Stimulated activated naive CD8-positive, alpha-beta T cell treated with anti-CD3 and anti-CD28 coated beads, Interleukin-15, amount 100 ng/mL, for 72 hours (primary cell): ENCODE data around the gene INTS11.

Experiments
- ATAC-seq: fragments of 150-1000 bp; cut with Tn5 transposase; 2 replicates; pipeline ENCODE4 v1.10.0; 2021; ENCODE audit warnings: mild to moderate bottlenecking, moderate library complexity
- DNase-seq, 2 donors: peaks; one replicate each; pipeline ENCODE4 v3.0.0; 2021 to 2022
- H3K27ac Mint-ChIP-seq, 2 donors: one replicate each; pipeline ENCODE4 v1.8.0; 2022; ENCODE audit warnings: mild to moderate bottlenecking in 2 of 2, mixed read lengths in 2 of 2, moderate library complexity in 2 of 2
- H3K27me3 Mint-ChIP-seq: one replicate; pipeline ENCODE4 v1.8.0; 2022; ENCODE audit warnings: mixed read lengths
- H3K4me1 Mint-ChIP-seq: one replicate; pipeline ENCODE4 v1.8.0; 2022; ENCODE audit warnings: mild to moderate bottlenecking, mixed read lengths
- H3K4me3 Mint-ChIP-seq, 2 donors: one replicate each; pipeline ENCODE4 v1.8.0; 2022; ENCODE audit warnings: mild to moderate bottlenecking in 2 of 2, mixed read lengths in 2 of 2, moderate library complexity in 1 of 2
- H3K9me3 Mint-ChIP-seq, 2 donors: one replicate each; pipeline ENCODE4 v1.8.0; 2022; ENCODE audit warnings: mixed read lengths in 2 of 2

Gene INTS11

DNA sequence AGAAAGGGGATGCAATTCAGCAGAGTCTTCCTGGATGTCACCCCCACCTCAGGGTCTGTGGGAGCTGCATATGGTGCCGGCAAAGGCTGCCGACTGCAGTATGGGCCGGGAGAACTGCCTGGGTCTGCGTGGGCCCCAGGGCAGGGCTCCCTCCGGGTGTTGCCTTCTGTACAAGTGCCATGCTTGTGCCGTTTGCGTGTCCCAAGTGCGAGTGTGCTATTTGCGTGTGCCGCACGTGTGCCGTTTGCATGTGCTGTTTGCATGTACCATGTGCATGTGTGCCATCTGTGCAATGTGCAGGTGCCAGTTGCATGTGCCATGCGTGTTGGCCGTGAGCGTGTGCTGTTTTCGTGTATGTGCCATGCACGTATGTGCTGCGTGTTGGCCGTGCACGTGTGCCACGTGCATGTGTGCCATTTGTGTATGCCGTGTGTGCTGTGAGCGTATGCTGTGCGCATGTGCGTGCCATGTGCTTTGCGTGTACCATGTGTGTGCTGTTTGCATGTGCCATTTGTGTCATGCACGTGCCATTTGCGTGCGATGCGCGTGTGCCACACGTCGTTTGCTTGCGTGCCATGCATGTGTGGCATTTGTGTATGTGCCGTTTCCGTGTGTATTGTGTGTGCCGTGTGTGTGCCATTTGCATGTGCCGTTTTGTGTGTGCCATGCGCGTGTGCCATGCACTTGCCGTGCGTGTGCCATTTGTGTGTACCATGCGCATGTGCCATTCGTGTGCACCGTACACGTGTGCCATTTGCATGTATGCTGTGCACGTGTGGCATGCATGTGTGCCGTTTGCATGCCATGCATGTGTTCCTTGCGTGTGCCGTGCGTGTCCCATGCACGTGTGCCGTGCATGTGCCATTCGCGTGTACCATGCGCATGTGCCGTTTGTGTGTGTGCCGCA is 5.1 kb upstream of the INTS11 start:
- Mint-ChIP-seq H3K27ac (no peak overlapping the region), H3K27me3 (no peaks in the 10 kb centered on the region)
- no peak for ATAC-seq

GRCh38 chr1:1328254-1328653 is 3.8 kb upstream of the INTS11 start:
- DNase-seq: no peak
- H3K4me3 Mint-ChIP-seq: no peak overlapping the region
- H3K9me3 Mint-ChIP-seq: peaks cover 4 to 6% of the 10 kb centered on the region in 2 donors
- H3K4me1 Mint-ChIP-seq: peaks cover 41% of the 10 kb centered on the region
- no peak for ATAC-seq
- no peaks in the 10 kb centered on the region for H3K27me3 Mint-ChIP-seq
- H3K27ac Mint-ChIP-seq: no peak overlapping the region

More for the DNA sequence above, 5.1 kb upstream of the INTS11 start:
- Mint-ChIP-seq H3K4me3 (no peak overlapping the region), H3K9me3 (peaks cover 4 to 6% of the 10 kb centered on the region in 2 donors), H3K4me1 (peaks cover 30% of the 10 kb centered on the region)
- DNase-seq: no peak

GRCh38 chr1:1327291-1327690 is 2.8 kb upstream of the INTS11 start:
- no peaks in the 10 kb centered on the region for H3K27me3 Mint-ChIP-seq
- H3K27ac Mint-ChIP-seq: peak overlapping the region in 1 of 2 donors; percentile 67
- no peak overlapping the region for H3K4me3 Mint-ChIP-seq

DNA sequence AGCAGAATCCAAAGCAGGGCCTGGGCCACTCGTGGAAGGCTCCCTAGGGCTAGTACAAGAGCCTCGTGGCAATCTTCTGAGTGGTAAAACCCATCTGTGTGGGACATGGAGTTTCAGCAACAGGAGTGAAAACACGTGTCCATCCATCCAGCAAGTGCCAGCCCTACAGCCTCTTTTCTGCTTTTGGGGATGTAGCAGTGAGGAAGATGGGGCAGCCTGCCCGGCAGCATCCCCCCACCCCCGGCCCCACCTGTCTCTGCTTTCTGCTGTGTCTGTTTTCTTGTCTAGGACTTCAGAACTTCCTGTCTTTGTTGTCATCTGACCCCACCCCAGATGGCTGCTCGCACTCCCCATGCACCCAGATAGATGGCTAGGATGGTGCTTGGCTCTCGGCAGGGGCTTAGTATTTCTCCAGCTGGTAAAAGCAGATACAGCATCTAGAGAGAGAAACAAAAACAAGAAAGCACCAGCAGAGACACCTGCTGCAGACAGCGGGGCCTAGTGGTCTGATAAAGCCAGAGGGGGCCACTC is 1.7 kb upstream of the INTS11 start:
- Mint-ChIP-seq H3K9me3 (peaks cover 4 to 6% of the 10 kb centered on the region in 2 donors), H3K4me1 (peaks cover 62% of the 10 kb centered on the region), H3K27ac (no peak overlapping the region), H3K27me3 (no peaks in the 10 kb centered on the region), H3K4me3 (peak overlapping the region; percentile 82 to 91)
- DNase-seq (no peak), ATAC-seq (no peak)

More at GRCh38 chr1:1327291-1327690, 2.8 kb upstream of the INTS11 start:
- peaks cover 4 to 6% of the 10 kb centered on the region in 2 donors for H3K9me3 Mint-ChIP-seq
- ATAC-seq: no peak
- DNase-seq: no peak
- H3K4me1 Mint-ChIP-seq: peaks cover 51% of the 10 kb centered on the region

DNA sequence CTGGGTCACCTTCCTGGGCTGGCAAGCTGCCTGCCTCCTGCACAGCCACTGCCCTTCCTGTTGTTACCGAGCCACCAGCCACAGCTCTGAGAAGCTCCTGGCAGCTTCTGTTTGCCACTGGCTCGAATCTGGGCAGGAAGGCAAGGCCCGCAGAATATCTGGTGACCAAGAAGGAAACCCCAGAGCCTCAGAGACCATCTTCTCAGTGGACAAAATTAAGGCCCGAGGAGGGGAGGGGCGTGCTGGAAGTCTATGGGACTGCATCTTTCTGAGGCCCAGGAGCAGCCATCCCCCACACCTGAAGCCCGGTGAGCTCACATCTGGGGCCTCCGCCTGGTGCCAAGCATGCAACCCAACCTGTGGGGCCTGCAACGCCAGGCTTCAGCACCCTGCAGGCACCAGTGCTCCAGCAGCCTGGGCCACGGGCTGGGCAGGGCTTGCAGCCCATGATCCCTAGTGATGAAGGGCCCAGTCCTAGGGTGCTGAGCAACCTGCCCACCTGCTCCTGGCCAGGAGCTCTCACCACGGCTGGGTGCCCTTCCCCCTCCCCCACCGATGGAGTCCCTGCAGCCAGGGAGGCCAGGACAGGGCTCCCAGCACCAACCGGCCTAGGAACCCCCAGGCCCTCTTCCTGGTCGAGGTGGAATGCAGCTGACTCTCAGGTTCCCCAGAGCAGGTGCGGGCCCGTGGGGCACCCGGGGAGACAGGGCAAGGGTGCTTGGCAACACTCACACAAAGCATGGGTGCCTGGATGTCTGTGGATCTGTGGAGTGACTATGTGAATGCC is 1.0 kb upstream of the INTS11 start:
- Mint-ChIP-seq H3K27ac (peak overlapping the region; percentile 57 to 89), H3K4me3 (peak overlapping the region; percentile 82 to 91), H3K4me1 (peaks cover 69% of the 10 kb centered on the region), H3K9me3 (peaks cover 4 to 6% of the 10 kb centered on the region in 2 donors), H3K27me3 (no peaks in the 10 kb centered on the region)
- ATAC-seq: no peak
- no peak for DNase-seq

- ATAC-seq: peak; percentile 44
- Mint-ChIP-seq H3K27ac (peak overlapping the region in 1 of 2 donors; percentile 98), H3K4me1 (peaks cover 80% of the 10 kb centered on the region), H3K27me3 (no peaks in the 10 kb centered on the region), H3K9me3 (no peaks in the 10 kb centered on the region), H3K4me3 (peak overlapping the region; percentile 90 to 91)
- DNase-seq: no peak
Measured at GRCh38 chr1:1324084-1324523, 356 bp downstream of the INTS11 start.

GRCh38 chr1:1322952-1323351 is 1.5 kb downstream of the INTS11 start:
- peaks cover 75% of the 10 kb centered on the region for H3K4me1 Mint-ChIP-seq
- no peak for ATAC-seq
- no peaks in the 10 kb centered on the region for H3K27me3 Mint-ChIP-seq
- H3K4me3 Mint-ChIP-seq: peak overlapping the region; percentile 89 to 96
- no peak overlapping the region for H3K27ac Mint-ChIP-seq
- no peak for DNase-seq
- no peaks in the 10 kb centered on the region for H3K9me3 Mint-ChIP-seq

DNA sequence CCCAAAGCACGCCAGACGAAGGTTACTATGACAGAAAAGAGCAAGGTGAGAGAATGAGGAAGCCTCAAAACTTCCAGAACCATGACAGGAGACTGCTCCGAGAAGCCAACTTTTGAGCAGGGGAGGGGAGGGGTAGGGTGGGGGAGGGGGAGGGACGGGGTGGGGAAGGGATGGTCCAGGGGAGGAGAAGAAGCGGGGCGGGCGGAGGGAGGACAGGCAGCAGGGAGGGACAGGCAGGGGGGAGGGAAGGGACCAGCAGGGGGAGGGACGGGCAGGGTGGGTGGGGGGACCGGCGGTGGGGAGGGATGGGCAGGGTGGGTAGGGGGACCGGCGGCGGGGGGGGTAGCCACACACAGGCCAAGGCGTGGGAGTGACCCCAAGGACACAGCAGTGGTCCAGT is 2.0 kb downstream of the INTS11 start:
- no peak for DNase-seq
- Mint-ChIP-seq H3K4me1 (peaks cover 72% of the 10 kb centered on the region), H3K9me3 (no peaks in the 10 kb centered on the region), H3K4me3 (peak overlapping the region; percentile 71 to 89), H3K27ac (peak overlapping the region in 1 of 2 donors; percentile 20), H3K27me3 (no peaks in the 10 kb centered on the region)
- no peak for ATAC-seq

- ATAC-seq: no peak
- no peak for DNase-seq
- Mint-ChIP-seq H3K4me3 (no peak overlapping the region), H3K27me3 (no peaks in the 10 kb centered on the region), H3K4me1 (peaks cover 65% of the 10 kb centered on the region), H3K27ac (no peak overlapping the region), H3K9me3 (no peaks in the 10 kb centered on the region)
Measured at GRCh38 chr1:1321477-1321876, 3.0 kb downstream of the INTS11 start.

DNA sequence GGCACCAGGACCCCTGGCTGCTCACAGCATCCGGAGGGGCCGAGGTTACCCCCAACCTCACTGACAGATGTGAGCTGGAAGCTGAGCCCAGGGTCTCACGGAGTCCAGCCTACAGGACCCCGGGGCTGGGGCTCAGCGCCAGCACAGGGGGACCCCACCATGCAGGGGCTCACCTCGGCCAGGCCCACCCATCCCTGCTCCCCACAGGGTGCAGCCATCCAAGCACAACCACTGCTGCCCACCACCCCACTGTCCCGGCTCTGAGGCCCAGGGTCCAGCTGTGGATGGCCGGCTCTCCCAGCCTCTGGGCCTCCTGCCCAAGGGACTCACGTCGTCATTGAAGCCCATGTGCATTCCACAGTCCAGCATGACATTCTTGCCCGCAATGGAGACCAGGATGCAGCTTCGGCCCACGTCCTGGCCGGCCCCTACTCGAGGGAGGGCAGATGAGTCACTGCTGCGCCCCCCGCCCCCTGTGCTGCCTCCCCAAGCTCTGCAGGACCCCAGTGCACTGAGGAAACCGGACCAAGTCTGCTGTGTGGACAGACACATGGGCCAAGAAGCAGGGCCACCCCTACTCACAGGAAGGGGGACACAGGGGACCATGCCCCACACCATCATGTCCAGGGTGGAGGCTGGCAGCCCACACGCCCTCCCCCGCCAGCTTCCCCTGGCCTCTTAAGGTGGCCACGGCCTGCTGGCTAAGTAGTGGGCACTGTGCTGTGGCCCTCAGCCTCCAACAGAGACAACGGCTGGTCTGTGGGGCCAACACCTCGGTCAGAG is 3.6 kb downstream of the INTS11 start:
- DNase-seq (no peak), ATAC-seq (no peak)
- Mint-ChIP-seq H3K27ac (peak overlapping the region in 1 of 2 donors; percentile 96), H3K4me3 (no peak overlapping the region), H3K4me1 (peaks cover 59% of the 10 kb centered on the region), H3K27me3 (no peaks in the 10 kb centered on the region), H3K9me3 (no peaks in the 10 kb centered on the region)

- no peaks in the 10 kb centered on the region for H3K27me3 Mint-ChIP-seq
- DNase-seq (no peak), ATAC-seq (no peak)
- peaks cover 60% of the 10 kb centered on the region for H3K4me1 Mint-ChIP-seq
- H3K4me3 Mint-ChIP-seq: no peak overlapping the region
- peak overlapping the region in 1 of 2 donors; percentile 96 for H3K27ac Mint-ChIP-seq
- H3K9me3 Mint-ChIP-seq: no peaks in the 10 kb centered on the region
Measured at GRCh38 chr1:1319646-1319941, 4.9 kb downstream of the INTS11 start.

DNA sequence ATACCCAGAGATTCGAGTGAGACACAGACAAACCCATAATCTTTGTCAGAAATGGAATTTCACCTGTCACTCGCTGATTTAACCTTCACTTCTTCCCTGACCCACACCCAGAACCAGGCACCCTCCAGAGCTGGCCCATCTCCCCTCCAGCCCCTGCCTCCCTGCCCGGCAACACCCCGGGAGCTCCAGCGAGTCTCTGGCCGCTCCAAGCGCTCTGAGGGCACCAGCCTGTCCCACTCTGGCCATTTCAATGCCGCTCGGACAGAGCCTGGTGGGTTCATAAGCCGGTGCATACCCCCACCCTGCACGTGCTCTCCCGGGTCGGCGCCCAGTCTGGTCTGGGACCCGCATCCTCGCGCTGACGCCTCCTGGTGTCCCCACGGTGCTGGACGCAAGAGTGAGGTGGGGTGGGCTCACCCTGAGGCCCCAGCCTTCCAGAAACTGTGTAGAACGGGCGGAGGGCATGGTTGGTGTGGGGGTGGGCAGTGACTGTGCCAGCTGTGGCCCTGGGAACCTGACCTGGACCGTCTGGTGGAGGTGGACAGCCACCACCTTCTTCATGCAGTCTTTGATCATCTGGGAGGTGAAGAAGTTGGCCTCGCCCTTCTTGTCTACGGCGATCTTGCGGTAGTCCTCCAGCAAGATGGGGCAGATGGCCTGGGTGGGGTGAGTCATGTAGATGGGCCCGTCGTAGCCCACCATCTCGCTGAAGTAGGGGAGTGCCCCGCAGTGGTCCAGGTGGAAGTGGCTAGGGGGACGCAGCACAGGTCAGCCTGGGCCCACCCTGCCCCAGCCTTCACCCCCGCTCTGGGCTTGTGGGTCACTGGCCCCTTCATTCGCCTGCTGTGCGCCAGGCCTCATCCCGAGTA is 5.4 kb downstream of the INTS11 start:
- peaks cover 55% of the 10 kb centered on the region for H3K4me1 Mint-ChIP-seq
- DNase-seq (no peak), ATAC-seq (no peak)
- no peak overlapping the region for H3K4me3 Mint-ChIP-seq
- H3K9me3 Mint-ChIP-seq: no peaks in the 10 kb centered on the region
- H3K27ac Mint-ChIP-seq: peak overlapping the region in 1 of 2 donors; percentile 96
- no peaks in the 10 kb centered on the region for H3K27me3 Mint-ChIP-seq

DNA sequence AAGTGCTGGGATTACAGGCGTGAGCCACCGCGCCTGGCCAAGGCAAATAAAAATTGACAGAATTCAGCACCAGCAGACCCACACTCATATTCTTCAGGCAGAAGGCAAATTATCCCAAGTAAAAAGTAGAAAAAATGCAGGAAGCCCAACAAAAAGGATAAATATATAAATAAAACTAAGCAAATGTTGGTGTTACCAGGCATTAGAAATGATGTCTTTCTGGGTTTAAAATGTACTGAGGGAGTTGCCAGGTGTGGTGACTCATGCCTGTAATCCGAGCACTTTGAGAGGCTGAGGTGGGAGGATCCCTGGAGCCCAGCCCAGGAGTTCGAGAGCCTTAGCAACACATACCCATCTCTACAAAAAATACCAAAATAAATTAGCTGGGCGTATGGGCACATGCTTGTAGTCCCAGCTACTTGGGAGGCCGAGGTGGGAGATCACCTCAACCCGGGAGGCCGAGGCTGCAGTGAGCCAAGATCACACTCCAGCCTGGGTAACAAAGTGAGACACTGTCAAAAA is 6.3 kb downstream of the INTS11 start:
- peaks cover 48% of the 10 kb centered on the region for H3K4me1 Mint-ChIP-seq
- no peaks in the 10 kb centered on the region for H3K27me3 Mint-ChIP-seq
- H3K4me3 Mint-ChIP-seq: no peak overlapping the region
- DNase-seq (no peak), ATAC-seq (no peak)
- H3K9me3 Mint-ChIP-seq: no peaks in the 10 kb centered on the region
- no peak overlapping the region for H3K27ac Mint-ChIP-seq

DNA sequence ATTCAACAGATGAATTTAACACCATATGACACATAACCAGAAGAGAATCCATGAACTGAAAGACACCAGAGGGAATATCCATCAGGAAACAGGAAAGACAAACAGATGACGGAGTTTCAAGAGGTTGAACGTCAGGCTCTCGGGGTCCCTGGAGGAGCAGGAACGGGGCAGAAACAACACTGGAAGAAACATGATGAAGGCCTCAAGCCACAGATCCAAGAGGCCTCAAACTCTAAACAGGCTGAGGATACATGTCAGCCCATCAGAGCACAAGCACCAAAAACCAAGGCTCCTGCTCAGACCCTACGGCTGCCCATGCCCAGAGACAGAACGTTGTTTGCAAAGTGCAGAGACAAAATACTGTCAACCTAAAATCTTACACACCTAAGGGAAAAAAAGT is 7.0 kb downstream of the INTS11 start:
- Mint-ChIP-seq H3K9me3 (no peaks in the 10 kb centered on the region), H3K4me3 (no peak overlapping the region)
- no peak for ATAC-seq

More for the DNA sequence above, 7.0 kb downstream of the INTS11 start:
- Mint-ChIP-seq H3K4me1 (peaks cover 40% of the 10 kb centered on the region), H3K27ac (no peak overlapping the region), H3K27me3 (no peaks in the 10 kb centered on the region)
- no peak for DNase-seq
